Transverse colon (tissue), 3 donors: Measurements from ENCODE around the gene ZSWIM4.

Experiments used
- EP300 ChIP-seq: sonication (generic); formaldehyde crosslinking; IDR thresholded peaks from one replicate; pipeline ENCODE4 v1.6.1; 2017; ENCODE audit warnings: antibody characterized with exemption, low read depth
- POLR2A ChIP-seq: fragments of 450-650 bp; IDR thresholded peaks from one replicate; pipeline ENCODE4 v1.6.1; 2016; ENCODE audit warnings: antibody characterized with exemption, mild to moderate bottlenecking, moderate library complexity
- TF ChIP-seq, protein P1 (sequence below), 5 experiments: fragments of 200-600 bp in 3 of 5; fragments of 450-650 bp in 2 of 5; sonication (generic) in 3 of 5; IDR thresholded peaks; 1 replicate in 2 of 5; 2 replicates in 3 of 5; pipeline ENCODE4 v1.5.1; 2016 to 2017; ENCODE audit warnings: antibody characterized with exemption in 5 of 5, inconsistent platforms in 3 of 5, mild to moderate bottlenecking in 2 of 5, moderate library complexity in 1 of 5

DNA sequence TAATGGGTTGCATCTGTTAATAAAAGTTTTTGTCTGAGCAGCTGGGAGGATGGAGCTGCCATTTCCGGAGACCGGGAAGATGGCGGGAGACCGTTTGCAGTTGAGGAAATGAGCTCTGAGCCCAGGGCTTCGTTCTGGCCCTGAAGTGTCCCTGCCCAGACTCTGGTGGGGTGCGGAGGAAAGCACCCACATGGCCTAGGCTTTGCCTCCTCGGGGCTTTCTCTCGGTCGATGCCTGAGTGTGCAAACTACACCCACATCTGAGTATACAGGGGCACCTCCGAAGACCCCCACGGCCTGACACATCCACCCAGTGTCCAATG lies 66.1 kb downstream of the ZSWIM4 start:
- TF ChIP-seq, protein P1, sequence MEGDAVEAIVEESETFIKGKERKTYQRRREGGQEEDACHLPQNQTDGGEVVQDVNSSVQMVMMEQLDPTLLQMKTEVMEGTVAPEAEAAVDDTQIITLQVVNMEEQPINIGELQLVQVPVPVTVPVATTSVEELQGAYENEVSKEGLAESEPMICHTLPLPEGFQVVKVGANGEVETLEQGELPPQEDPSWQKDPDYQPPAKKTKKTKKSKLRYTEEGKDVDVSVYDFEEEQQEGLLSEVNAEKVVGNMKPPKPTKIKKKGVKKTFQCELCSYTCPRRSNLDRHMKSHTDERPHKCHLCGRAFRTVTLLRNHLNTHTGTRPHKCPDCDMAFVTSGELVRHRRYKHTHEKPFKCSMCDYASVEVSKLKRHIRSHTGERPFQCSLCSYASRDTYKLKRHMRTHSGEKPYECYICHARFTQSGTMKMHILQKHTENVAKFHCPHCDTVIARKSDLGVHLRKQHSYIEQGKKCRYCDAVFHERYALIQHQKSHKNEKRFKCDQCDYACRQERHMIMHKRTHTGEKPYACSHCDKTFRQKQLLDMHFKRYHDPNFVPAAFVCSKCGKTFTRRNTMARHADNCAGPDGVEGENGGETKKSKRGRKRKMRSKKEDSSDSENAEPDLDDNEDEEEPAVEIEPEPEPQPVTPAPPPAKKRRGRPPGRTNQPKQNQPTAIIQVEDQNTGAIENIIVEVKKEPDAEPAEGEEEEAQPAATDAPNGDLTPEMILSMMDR (IDR thresholded peaks at IDR 0.05) = no peak
- no peak for TF ChIP-seq EP300
- no peak for TF ChIP-seq POLR2A
